Activated CD8-positive, alpha-beta T cell treated with anti-CD3 and anti-CD28 coated beads, Interleukin-2, amount 10 ng/mL, durations not matched to agents 7 days and 5 days (primary cell): ENCODE data around the gene ZNF652. TPM values are rescaled to one million over a fixed set of nuclear protein-coding genes. Genes with fewer than 3 reads are reported as not detected.
"Not testable (repeated sequence)": the region's sequence is repeated elsewhere in the genome, so short reads cannot be mapped to it uniquely, and the experiment has no call there.

ENCODE experiments used
- ATAC-seq: fragments of 150-1000 bp; cut with Tn5 transposase; one replicate; pipeline ENCODE4 v1.10.0; 2021; ENCODE audit warnings: moderate library complexity
- CTCF ChIA-PET: fragments of 350-600 bp; sonication (Branson Sonifier 250); formaldehyde crosslinking; loops from one replicate; lab custom pipeline; 2021; ENCODE audit warnings: antibody characterized with exemption; lab: Charles Lee
- POLR2A ChIA-PET: fragments of 350-600 bp; sonication (Branson Sonifier 250); formaldehyde crosslinking; loops from one replicate; lab custom pipeline; 2021; ENCODE audit warnings: antibody characterized with exemption; lab: Charles Lee
- DNase-seq: peaks from one replicate; pipeline ENCODE4 v3.0.0-alpha.2; 2020
- H3K27ac Mint-ChIP-seq: one replicate; pipeline ENCODE4 v1.8.0; 2021; ENCODE audit warnings: mild to moderate bottlenecking, mixed read lengths
- H3K27me3 Mint-ChIP-seq: one replicate; pipeline ENCODE4 v1.8.0; 2021; ENCODE audit warnings: low read depth, mixed read lengths
- H3K36me3 Mint-ChIP-seq: one replicate; pipeline ENCODE4 v1.8.0; 2021; ENCODE audit warnings: low read depth, mixed read lengths
- H3K4me1 Mint-ChIP-seq: one replicate; pipeline ENCODE4 v1.8.0; 2021; ENCODE audit warnings: low read depth, mixed read lengths
- H3K4me3 Mint-ChIP-seq: one replicate; pipeline ENCODE4 v1.8.0; 2021; ENCODE audit warnings: mild to moderate bottlenecking, mixed read lengths
- H3K9me3 Mint-ChIP-seq: one replicate; pipeline ENCODE4 v1.8.0; 2022; ENCODE audit warnings: mixed read lengths; ENCODE audit not compliant: insufficient read depth
- total RNA-seq, 2 experiments: library from RNA; stranded (reverse); gene quantifications; one replicate each; pipeline ENCODE4 v1.2.3, GENCODE V29; 2021

ZNF652 gene
- total RNA-seq, 2 experiments from 2014 or later: 27.3 to 27.9 TPM

GRCh38 chr17:49369089-49369488 is 7.0 kb upstream of the ZNF652 start:
- Mint-ChIP-seq H3K4me3 (no peak overlapping the region), H3K27ac (no peak overlapping the region), H3K27me3 (no peaks in the 10 kb centered on the region), H3K9me3 (no peaks in the 10 kb centered on the region), H3K36me3 (no peaks in the 10 kb centered on the region), H3K4me1 (peaks cover 23% of the 10 kb centered on the region)
- ATAC-seq: no peak
- DNase-seq: no peak
- ChIA-PET POLR2A (no interaction called here), CTCF (interaction anchor here (0.8 to 6.7 kb wide), 25 partner anchors 8 to 189 kb away, joined by 3 to 148 read pairs (median 8); no protein-coding TSS in a partner anchor)

- no peaks in the 10 kb centered on the region for H3K27me3 Mint-ChIP-seq
- H3K27ac Mint-ChIP-seq: peak overlapping the region; percentile 32
- H3K9me3 Mint-ChIP-seq: no peaks in the 10 kb centered on the region
- H3K36me3 Mint-ChIP-seq: peaks cover 3% of the 10 kb centered on the region
- ChIA-PET POLR2A (no interaction called here), CTCF (interaction anchor here (1.0 to 6.7 kb wide), 4 partner anchors 23 to 48 kb away, joined by 3 to 148 read pairs (median 32); no protein-coding TSS in a partner anchor)
- ATAC-seq (no peak), DNase-seq (peak; percentile 63)
- H3K4me3 Mint-ChIP-seq: no peak overlapping the region
- H3K4me1 Mint-ChIP-seq: peaks cover 30% of the 10 kb centered on the region
Measured at GRCh38 chr17:49365667-49366066, 3.6 kb upstream of the ZNF652 start.

GRCh38 chr17:49365126-49365525 is 3.1 kb upstream of the ZNF652 start:
- DNase-seq, ATAC-seq, H3K36me3 Mint-ChIP-seq, H3K27me3 Mint-ChIP-seq, H3K4me3 Mint-ChIP-seq, H3K9me3 Mint-ChIP-seq, POLR2A ChIA-PET, H3K27ac Mint-ChIP-seq: not testable (repeated sequence)
- peaks cover 34% of the 10 kb centered on the region for H3K4me1 Mint-ChIP-seq
- CTCF ChIA-PET: interaction anchor here (1.1 to 6.7 kb wide), 4 partner anchors 25 to 192 kb away, joined by 3 to 148 read pairs (median 4); no protein-coding TSS in a partner anchor

- no peaks in the 10 kb centered on the region for H3K27me3 Mint-ChIP-seq
- POLR2A ChIA-PET: no interaction called here
- DNase-seq: no peak
- H3K9me3 Mint-ChIP-seq: no peaks in the 10 kb centered on the region
- no peak overlapping the region for H3K27ac Mint-ChIP-seq
- peaks cover 45% of the 10 kb centered on the region for H3K4me1 Mint-ChIP-seq
- H3K4me3 Mint-ChIP-seq: no peak overlapping the region
- ATAC-seq: no peak
- CTCF ChIA-PET: interaction anchor here (1.0 to 6.7 kb wide), 5 partner anchors 22 to 193 kb away, joined by 3 to 148 read pairs (median 5); no protein-coding TSS in a partner anchor
- peaks cover 5% of the 10 kb centered on the region for H3K36me3 Mint-ChIP-seq
Measured at GRCh38 chr17:49364119-49364518, 2.1 kb upstream of the ZNF652 start.

- no peak for ATAC-seq
- Mint-ChIP-seq H3K27ac (no peak overlapping the region), H3K9me3 (no peaks in the 10 kb centered on the region), H3K4me3 (no peak overlapping the region), H3K36me3 (peaks cover 7% of the 10 kb centered on the region), H3K4me1 (peaks cover 50% of the 10 kb centered on the region), H3K27me3 (no peaks in the 10 kb centered on the region)
- DNase-seq: no peak
- ChIA-PET CTCF (interaction anchor here (0.8 to 6.7 kb wide), 7 partner anchors 23 to 183 kb away, joined by 3 to 148 read pairs (median 5); no protein-coding TSS in a partner anchor), POLR2A (interaction anchor here (1.1 to 1.2 kb wide), 2 partner anchors 28 to 455 kb away, joined by 3 to 4 read pairs; partner anchors contain the start of gene UBE2Z)
Measured at GRCh38 chr17:49363251-49363650, 1.2 kb upstream of the ZNF652 start.

- peak overlapping the region; percentile 84 for H3K4me3 Mint-ChIP-seq
- no peaks in the 10 kb centered on the region for H3K27me3 Mint-ChIP-seq
- H3K9me3 Mint-ChIP-seq: no peaks in the 10 kb centered on the region
- peak overlapping the region; percentile 83 for H3K27ac Mint-ChIP-seq
- ATAC-seq (no peak), DNase-seq (no peak)
- peaks cover 52% of the 10 kb centered on the region for H3K4me1 Mint-ChIP-seq
- H3K36me3 Mint-ChIP-seq: peaks cover 12% of the 10 kb centered on the region
- POLR2A ChIA-PET: interaction anchor here (0.6 to 1.2 kb wide), 3 partner anchors 28 to 455 kb away, joined by 3 to 4 read pairs (median 3); partner anchors contain the start of gene UBE2Z
- CTCF ChIA-PET: interaction anchor here (0.8 to 2.2 kb wide), 6 partner anchors 28 to 182 kb away, joined by 3 to 6 read pairs (median 4); no protein-coding TSS in a partner anchor
Measured at GRCh38 chr17:49362723-49363117, 670 bp upstream of the ZNF652 start.

- H3K9me3 Mint-ChIP-seq: no peaks in the 10 kb centered on the region
- ChIA-PET CTCF (interaction anchor here (1.0 to 5.1 kb wide), 6 partner anchors 14 to 47 kb away, joined by 3 to 62 read pairs (median 6); no protein-coding TSS in a partner anchor), POLR2A (interaction anchor here (0.6 to 4.2 kb wide), 9 partner anchors 14 to 161 kb away, joined by 3 to 40 read pairs (median 5); partner anchors contain the start of gene PHB1)
- H3K27me3 Mint-ChIP-seq: no peaks in the 10 kb centered on the region
- peak overlapping the region; percentile 95 for H3K27ac Mint-ChIP-seq
- peak overlapping the region; percentile 90 for H3K4me3 Mint-ChIP-seq
- H3K4me1 Mint-ChIP-seq: peaks cover 55% of the 10 kb centered on the region
- ATAC-seq: peak; percentile 70
- DNase-seq: peak; percentile 91
- H3K36me3 Mint-ChIP-seq: peaks cover 15% of the 10 kb centered on the region
Measured at GRCh38 chr17:49361129-49361901, 735 bp downstream of the ZNF652 start.

GRCh38 chr17:49360796-49361128 is 1.3 kb downstream of the ZNF652 start:
- POLR2A ChIA-PET: interaction anchor here (0.7 to 4.2 kb wide), 10 partner anchors 10 to 160 kb away, joined by 3 to 40 read pairs (median 4); partner anchors contain the start of gene PHB1

GRCh38 chr17:49359990-49360795 is 1.9 kb downstream of the ZNF652 start:
- no peaks in the 10 kb centered on the region for H3K27me3 Mint-ChIP-seq
- POLR2A ChIA-PET: interaction anchor here (0.7 to 4.2 kb wide), 10 partner anchors 9 to 160 kb away, joined by 3 to 40 read pairs (median 4); partner anchors contain the start of gene PHB1
- H3K4me1 Mint-ChIP-seq: peaks cover 45% of the 10 kb centered on the region
- DNase-seq (no peak), ATAC-seq (no peak)
- H3K36me3 Mint-ChIP-seq: peaks cover 19% of the 10 kb centered on the region
- H3K4me3 Mint-ChIP-seq: peak overlapping the region; percentile 90
- H3K9me3 Mint-ChIP-seq: no peaks in the 10 kb centered on the region
- CTCF ChIA-PET: interaction anchor here (0.8 to 5.1 kb wide), 10 partner anchors 8 to 47 kb away, joined by 3 to 62 read pairs (median 8); no protein-coding TSS in a partner anchor
- peak overlapping the region; percentile 95 for H3K27ac Mint-ChIP-seq

More at GRCh38 chr17:49360796-49361128, 1.3 kb downstream of the ZNF652 start:
- Mint-ChIP-seq H3K9me3 (no peaks in the 10 kb centered on the region), H3K27me3 (no peaks in the 10 kb centered on the region), H3K27ac (peak overlapping the region; percentile 95), H3K4me3 (peak overlapping the region; percentile 90), H3K36me3 (peaks cover 17% of the 10 kb centered on the region), H3K4me1 (peaks cover 51% of the 10 kb centered on the region)
- ATAC-seq: no peak
- no peak for DNase-seq
- CTCF ChIA-PET: interaction anchor here (1.2 to 5.1 kb wide), 5 partner anchors 13 to 44 kb away, joined by 3 to 62 read pairs (median 7); no protein-coding TSS in a partner anchor

- H3K4me3 Mint-ChIP-seq: peak overlapping the region; percentile 90
- H3K27me3 Mint-ChIP-seq: no peaks in the 10 kb centered on the region
- H3K36me3 Mint-ChIP-seq: peaks cover 20% of the 10 kb centered on the region
- H3K9me3 Mint-ChIP-seq: no peaks in the 10 kb centered on the region
- ATAC-seq (no peak), DNase-seq (peak; percentile 41)
- H3K27ac Mint-ChIP-seq: peak overlapping the region; percentile 73
- ChIA-PET POLR2A (interaction anchor here (0.8 to 4.2 kb wide), 5 partner anchors 12 to 319 kb away, joined by 3 to 40 read pairs (median 4); no protein-coding TSS in a partner anchor), CTCF (interaction anchor here (0.8 to 5.1 kb wide), 12 partner anchors 10 to 179 kb away, joined by 3 to 62 read pairs (median 8); no protein-coding TSS in a partner anchor)
- H3K4me1 Mint-ChIP-seq: peaks cover 44% of the 10 kb centered on the region
Measured at GRCh38 chr17:49358641-49359247, 3.3 kb downstream of the ZNF652 start.
